GM12873 (cell line): Measurements from ENCODE around the gene DHRS3.

Experiments used
- TF ChIP-seq, protein P1 (sequence below): IDR thresholded peaks from 2 replicates; pipeline ENCODE4 v1.5.1; 2012; ENCODE audit warnings: low read depth, mild to moderate bottlenecking, moderate library complexity, low read length, control low read depth; ENCODE audit not compliant: insufficient read depth; ENCODE audit errors: missing control alignments

Gene DHRS3

DNA sequence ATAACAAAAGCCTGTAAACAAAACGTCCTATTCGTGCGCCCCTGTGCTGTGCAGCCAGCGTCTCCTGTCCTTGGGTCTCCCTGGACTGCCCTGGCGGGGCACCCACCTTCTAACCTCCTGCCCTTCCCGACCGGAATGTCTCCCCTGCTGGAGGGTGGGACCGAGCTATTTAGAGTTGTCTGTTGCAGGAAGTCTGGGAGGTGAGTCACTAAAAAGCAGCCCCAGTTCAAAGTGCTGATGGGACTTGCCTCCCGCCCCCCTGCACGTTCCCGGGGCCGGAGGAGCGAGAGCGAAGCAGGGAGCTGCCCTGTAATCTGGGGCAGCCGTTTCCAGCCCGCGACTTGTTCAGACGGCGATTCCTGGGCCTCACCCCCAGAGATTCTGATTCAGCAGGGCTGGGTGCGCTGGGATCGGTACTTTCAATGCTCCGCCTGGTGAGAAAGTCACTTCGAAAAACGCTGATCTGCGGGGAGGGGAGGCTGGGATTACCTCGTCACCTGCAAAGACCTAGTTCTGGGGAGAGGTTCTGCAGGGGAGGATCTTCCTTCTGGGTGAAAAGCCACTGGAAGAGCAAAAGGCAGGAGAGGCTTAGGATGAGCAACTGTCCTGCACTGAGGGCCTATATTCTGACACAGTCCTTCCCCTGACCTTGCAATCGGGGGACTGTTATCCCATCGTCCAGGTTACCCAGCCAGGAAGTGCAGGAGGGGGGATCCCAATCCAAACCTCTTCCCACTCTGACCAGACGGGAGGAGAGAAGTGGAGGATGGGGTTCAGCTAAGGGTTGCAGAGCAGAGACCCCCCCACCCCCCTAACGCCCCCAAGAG lies 1.2 kb upstream of the DHRS3 start:
- TF ChIP-seq, protein P1, sequence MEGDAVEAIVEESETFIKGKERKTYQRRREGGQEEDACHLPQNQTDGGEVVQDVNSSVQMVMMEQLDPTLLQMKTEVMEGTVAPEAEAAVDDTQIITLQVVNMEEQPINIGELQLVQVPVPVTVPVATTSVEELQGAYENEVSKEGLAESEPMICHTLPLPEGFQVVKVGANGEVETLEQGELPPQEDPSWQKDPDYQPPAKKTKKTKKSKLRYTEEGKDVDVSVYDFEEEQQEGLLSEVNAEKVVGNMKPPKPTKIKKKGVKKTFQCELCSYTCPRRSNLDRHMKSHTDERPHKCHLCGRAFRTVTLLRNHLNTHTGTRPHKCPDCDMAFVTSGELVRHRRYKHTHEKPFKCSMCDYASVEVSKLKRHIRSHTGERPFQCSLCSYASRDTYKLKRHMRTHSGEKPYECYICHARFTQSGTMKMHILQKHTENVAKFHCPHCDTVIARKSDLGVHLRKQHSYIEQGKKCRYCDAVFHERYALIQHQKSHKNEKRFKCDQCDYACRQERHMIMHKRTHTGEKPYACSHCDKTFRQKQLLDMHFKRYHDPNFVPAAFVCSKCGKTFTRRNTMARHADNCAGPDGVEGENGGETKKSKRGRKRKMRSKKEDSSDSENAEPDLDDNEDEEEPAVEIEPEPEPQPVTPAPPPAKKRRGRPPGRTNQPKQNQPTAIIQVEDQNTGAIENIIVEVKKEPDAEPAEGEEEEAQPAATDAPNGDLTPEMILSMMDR = no peak

DNA sequence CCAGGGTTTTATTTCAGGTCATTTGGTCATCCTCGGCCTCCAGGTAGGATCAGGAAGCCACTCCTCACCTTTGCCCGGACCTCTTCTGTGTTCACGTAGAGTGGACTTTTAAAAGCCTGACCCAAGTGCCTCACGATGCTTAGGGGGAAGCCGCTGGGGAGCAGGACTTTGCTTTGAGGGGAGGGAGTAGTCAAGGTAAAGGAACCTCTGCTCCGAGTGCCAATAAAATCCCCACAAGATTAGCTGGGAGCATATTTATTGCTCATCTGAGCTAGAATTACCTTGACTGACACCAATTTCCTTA lies 603 bp upstream of the DHRS3 start:
- TF ChIP-seq, protein P1 = no peak

DNA sequence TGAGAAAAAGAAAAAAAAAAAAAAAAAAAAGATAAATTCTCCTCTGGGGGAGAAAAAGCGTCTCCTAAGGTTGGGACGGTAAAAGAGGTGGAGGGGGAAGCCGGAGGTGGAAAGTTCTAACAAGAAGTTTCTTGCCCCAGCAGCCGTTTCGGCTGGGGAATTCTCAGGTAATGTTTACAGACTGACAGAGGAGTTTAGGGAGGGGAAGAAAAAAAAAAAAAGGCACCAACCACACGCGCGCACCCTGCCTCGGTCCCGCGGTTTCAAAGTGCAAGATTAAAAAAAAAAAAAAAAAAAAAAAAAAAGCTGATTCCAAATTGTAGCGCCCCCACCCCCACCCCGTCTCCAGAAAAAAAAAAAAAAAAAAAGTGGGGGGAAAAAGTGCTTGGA lies 504 bp downstream of the DHRS3 start:
- TF ChIP-seq, protein P1 = no peak

DNA sequence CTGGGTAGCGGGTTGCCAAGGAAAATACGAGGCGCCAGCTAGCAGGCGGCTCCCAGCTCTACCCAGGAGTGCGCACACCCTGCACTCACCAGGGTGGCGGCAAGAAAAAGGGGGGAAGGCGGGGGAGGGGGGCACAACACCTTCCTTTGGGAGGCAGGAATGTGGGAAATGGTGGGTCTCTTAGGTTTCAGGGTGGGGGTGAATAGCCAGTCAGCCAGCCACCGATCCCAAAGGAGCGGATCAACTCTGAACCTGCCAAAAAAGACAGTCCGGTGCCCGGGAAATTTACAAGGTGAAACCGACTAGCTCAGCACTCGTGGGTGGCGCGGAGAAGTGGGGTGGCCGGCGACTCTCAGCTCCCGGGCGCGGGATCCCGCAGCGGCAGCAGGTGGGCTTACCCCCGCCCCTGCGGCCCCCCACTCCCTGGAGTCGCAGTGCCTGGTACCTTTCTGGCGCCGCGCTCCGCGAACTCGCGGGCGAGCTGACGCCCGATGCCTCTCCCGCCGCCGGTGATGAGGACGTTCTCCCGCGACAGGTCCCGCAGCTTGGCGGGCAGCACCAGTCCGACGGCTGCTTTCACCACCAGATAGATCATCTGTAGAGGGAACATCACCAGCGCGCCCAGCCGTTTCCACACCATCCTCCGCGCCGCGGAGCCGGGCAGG lies 1.2 kb downstream of the DHRS3 start:
- TF ChIP-seq, protein P1 = no peak

DNA sequence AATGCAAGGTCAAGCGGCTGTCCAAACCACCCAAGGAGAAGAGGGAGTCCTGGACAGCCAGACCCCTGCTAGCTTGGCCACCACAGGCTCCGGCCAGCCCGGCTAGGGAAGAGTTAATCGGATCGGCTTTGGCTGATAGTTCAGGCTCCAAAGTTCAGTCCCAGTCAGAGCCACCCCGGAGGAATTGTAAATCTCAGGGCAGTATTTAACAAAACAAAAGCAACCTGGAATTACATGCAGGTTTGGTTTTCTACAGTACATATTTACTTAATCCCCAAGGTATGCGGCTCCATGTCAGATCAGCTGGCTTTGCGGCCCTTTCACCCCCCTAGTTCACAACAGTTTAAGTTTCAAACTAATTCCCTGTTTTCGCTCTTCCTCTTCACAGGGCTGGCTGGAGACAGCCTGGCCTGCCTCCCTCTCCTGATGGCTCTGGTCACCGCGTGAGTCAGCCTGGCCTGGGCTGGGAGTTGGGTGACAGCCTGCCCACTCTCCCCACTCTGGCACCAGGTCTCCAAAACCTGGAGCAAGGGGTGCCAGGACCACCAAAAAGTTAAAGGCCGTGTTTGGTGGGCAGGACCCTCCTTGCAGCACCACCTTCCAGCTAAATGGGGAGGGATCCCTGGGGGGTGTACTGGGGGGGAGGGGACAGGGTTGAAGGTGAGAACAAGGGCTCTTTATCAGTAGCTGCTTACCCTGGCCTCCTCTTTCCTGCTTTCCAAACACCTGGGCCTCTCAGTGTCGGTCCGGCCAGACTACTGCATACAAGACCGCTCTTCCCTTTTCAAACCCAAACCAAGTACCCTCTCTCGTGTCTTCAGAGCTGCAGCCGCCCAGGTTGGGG lies 1.9 kb downstream of the DHRS3 start:
- TF ChIP-seq, protein P1 = no peak

DNA sequence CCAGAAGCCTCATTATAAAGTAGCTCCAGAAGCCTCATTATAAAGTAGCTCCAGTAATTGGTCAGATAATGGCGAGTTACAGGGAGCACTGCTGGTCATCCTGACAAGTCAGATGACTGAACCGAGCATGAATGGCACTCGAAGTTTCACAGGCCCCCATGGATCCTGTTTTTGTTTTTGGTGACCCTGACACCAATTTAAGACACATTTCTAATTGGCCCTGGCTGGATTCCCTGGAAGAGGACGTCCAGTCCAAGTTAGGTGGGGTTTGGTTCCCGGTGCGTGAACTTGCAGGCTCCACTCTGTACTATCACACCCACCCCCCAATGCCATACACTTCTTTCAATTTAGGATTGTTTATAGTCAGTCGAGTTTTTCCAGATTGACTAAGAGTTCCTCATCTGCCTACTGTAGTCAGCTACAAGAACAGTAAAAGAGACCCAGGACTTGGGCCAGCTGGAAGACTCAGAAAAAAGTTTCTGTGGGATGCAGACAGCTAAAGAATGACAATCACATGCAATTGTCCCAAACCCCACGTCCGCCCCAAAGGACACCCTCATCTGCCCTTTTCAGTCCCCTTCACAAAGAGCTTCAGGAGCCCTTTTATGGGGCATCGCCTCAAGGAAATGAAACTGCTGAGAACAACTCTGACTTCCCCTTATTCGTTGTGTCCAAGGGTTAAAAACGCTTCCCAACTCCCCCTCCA lies 2.7 kb downstream of the DHRS3 start:
- TF ChIP-seq, protein P1 = no peak
